H4 (cell line): ENCODE results near the gene PRICKLE2. TPM values are rescaled to one million over a fixed set of nuclear protein-coding genes. Genes with fewer than 3 reads are reported as not detected.

Experiments
- DNase-seq: peaks from one replicate; pipeline ENCODE4 v3.0.0-alpha.2; 2015; ENCODE audit warnings: low spot score
- total RNA-seq: library from RNA; depleted of rRNA; stranded (reverse); fragments of >200 nt; shearing (Covaris generic); gene quantifications from 2 replicates; pipeline ENCODE4 v1.2.3, GENCODE V29; 2014

The PRICKLE2 gene
- total RNA-seq, 1 experiment from 2014 or later = 3.1 TPM

- DNase-seq = no peak
Measured at GRCh38 chr3:64133987-64134386, 91.3 kb downstream of the PRICKLE2 start.

GRCh38 chr3:64133272-64133671 is 92.0 kb downstream of the PRICKLE2 start:
- no peak for DNase-seq

- no peak for DNase-seq
Measured at GRCh38 chr3:64131725-64132469, 93.4 kb downstream of the PRICKLE2 start.

GRCh38 chr3:64130436-64130835 is 94.8 kb downstream of the PRICKLE2 start:
- no peak for DNase-seq

- no peak for DNase-seq
Measured at GRCh38 chr3:64129581-64129980, 95.7 kb downstream of the PRICKLE2 start.

GRCh38 chr3:64129106-64129505 is 96.2 kb downstream of the PRICKLE2 start:
- DNase-seq = no peak

- no peak for DNase-seq
Measured at GRCh38 chr3:64125561-64125960, 99.7 kb downstream of the PRICKLE2 start.

GRCh38 chr3:64123931-64124330 is 101.3 kb downstream of the PRICKLE2 start:
- DNase-seq = no peak

- DNase-seq = no peak
Measured at GRCh38 chr3:64122476-64122875, 102.8 kb downstream of the PRICKLE2 start.

- DNase-seq = no peak
Measured at GRCh38 chr3:64121750-64122311, 103.4 kb downstream of the PRICKLE2 start.

- no peak for DNase-seq
Measured at GRCh38 chr3:64120876-64121275, 104.4 kb downstream of the PRICKLE2 start.

- no peak for DNase-seq
Measured at GRCh38 chr3:64117483-64117882, 107.8 kb downstream of the PRICKLE2 start.

GRCh38 chr3:64114651-64115050 is 110.6 kb downstream of the PRICKLE2 start:
- no peak for DNase-seq

- DNase-seq = no peak
Measured at GRCh38 chr3:64111872-64112271, 113.4 kb downstream of the PRICKLE2 start.

GRCh38 chr3:64111083-64111482 is 114.2 kb downstream of the PRICKLE2 start:
- no peak for DNase-seq

GRCh38 chr3:64110071-64110470 is 115.2 kb downstream of the PRICKLE2 start:
- DNase-seq = no peak

GRCh38 chr3:64109438-64109837 is 115.8 kb downstream of the PRICKLE2 start:
- peak; percentile 3 for DNase-seq

- no peak for DNase-seq
Measured at GRCh38 chr3:64108784-64109317, 116.4 kb downstream of the PRICKLE2 start.

GRCh38 chr3:64108231-64108630 is 117.0 kb downstream of the PRICKLE2 start:
- DNase-seq = no peak

- DNase-seq = no peak
Measured at GRCh38 chr3:64107190-64107589, 118.1 kb downstream of the PRICKLE2 start.

- DNase-seq = no peak
Measured at GRCh38 chr3:64105816-64106215, 119.5 kb downstream of the PRICKLE2 start.

GRCh38 chr3:64104691-64105111 is 120.6 kb downstream of the PRICKLE2 start:
- DNase-seq = no peak

GRCh38 chr3:64104006-64104405 is 121.3 kb downstream of the PRICKLE2 start:
- no peak for DNase-seq
